Measurements from ENCODE around the gene ZC3H4.
"Not testable (repeated sequence)": the region's sequence is repeated elsewhere in the genome, so short reads cannot be mapped to it uniquely, and the experiment has no call there.

ZC3H4 gene

DNA sequence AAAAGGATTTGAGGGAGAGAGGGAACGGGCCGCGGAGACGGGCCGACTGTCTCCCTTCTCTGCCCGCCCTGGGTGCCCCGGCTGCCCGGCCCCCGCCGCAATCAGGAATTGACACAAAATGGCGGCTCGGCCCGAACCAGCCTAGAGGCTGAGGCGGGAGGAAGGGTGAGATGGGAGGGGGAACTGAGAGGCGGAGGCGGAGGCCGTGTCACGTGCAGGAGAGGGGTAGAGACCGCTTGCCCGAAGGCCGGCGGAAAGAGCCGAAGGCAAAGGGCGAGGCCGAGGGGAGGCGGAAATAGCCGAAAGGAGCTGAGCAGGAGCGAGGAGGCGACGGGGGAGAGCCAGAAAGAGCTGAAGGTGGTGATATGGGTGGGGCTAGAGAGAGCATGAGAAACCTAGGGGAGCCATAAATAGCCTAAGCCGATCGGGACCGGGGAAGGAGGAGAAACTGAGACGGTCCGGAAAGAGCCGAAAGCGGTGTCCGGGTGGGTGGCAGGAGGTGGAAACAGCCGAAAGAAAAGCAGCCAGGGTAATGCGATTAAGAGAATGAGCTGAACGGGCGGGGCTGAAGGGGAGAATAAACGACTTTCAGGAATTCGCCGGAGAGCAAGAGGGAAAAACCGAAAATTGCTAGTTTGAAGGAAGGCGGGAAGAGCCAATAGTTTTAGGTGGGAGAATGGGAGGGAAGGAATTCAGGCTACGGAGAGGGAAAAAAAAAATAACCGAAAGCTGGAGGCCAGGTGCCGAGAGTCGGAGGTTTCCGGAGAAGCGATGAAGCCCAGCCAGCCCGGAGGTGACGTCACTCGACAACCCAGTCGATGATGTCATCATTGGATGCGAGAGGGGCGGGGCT, at the start of gene ZC3H4:
Gene ZC3H4, minus strand, starts transcription at position 780 of the 853 bp plus-strand sequence. CDS start 1,192 bp downstream, outside the sequence.
- DNase-seq (ENCODE audit: low read depth, low spot score) = peak; percentile 99

DNA sequence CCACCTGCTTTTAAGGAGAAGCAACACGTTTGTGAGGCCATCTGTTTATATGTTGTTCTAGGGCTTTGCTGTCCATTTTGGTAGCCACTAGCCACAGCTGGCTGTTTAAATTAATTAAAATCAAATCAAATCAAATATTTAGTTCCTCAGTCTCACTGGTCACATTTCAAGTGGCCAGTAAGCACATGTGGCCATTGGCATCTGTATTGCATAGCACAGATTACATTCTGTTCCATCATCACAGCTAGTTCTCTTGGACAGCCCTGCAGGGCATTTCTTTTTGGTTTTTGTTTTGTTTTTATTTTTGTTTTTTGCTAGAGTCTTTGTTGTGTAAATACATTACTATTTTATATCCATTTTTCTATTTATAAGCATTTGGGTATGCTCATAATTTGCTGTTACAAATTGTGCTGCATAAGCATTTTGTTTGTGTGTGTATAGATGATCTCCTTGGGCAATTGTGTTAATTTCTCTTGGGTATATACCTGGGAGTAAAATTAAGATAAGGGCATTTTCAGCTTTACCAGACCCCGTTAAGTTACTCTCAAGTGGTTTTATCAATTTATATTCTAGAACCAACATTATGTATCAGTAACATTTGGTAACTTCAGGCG, 48.4 kb upstream of the ZC3H4 start:
- no peak for DNase-seq (ENCODE audit: low read depth, low spot score)

DNA sequence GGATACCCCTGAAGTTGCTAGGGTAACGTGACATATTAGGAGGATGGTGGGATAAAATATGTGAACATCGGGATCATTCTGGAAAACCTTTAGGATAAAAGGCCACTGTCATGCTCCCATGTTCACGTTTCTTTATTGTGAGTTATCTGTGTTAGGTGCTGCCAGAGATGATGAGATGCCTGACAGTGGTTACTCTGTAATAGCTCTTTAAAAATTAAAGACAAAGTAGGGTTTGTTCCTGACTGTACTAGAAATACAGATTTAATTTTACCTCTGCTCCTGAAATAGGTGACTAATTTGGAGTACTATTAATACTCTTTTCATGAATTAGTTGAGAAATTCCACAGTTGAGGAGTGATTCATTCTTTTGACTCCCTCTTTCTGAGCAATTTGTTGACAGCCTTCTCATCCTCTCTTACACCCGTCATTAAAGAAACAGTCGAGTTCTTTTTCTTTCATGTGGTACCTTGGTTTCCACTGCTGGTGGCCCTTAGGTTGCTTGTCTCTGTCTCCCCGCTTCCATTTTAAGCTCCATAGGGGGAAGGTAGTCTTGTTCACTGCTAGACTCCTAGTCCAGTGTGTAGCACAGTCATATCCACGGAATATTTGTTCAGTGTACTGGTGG, 45.4 kb upstream of the ZC3H4 start:
- DNase-seq (ENCODE audit: low read depth, low spot score) = no peak

DNA sequence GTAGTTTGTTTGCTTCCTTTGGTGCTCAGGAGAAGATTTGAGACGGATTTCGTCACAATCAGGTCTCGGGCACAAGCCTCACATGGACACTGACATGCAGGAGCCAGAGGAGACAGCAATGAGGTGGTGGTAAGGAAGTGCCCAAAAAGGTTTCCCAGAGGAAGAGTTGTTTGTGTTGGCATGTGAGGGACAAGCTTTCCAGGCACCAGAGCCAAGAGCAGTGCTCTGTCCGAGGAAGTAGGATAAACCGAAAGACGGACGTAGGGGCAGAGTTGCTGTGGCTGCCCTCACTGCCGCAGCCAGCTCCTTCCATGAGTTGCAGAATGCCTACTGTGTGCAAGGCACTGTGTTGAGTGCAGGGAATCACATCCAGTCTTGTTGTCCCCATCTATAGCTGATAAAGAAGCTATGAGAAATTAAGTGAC, 44.8 kb upstream of the ZC3H4 start:
- DNase-seq (ENCODE audit: low read depth, low spot score) = no peak

DNA sequence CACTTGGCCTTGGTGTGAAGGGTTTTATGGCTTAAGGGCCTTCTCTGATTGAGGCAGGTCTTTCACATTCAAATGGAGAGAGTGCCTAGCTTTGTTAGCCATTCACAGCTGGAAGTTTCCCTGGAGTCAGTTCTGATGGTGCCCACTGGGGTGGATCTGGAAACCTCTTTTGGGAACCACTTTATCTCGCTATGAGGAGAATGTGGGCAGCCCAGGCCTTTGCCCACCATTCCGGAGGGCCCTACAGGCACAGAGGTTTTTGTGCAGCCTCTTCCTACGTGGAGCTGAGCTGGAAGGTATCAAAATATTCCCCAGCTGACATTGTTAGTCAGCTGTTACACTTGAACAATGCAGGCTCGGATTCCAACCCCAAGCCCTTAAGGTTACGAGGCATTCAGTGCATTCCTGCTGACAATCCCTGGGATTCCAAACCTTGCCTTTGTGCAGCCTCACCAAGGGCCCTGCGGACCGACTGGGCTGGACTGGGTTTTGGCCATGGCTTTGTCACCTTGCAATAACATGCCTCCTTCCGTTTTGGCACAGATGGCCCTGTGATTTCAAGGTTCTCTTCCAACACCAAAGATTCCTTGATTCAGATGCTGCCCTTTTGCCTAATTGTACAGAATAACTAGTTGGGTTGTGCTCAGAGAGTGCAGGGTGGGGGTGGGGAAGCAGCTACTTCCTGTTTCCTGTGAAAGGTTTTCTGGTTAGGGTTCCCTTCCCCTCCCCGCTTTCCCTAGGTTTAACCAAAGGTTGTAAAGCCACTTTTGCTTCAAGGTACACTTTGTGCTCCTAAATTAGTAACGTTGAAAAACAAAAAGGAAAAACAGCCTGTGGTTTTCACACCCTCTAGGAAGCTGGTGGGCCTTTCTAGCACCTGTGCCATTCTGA, 44.1 kb upstream of the ZC3H4 start:
- peak; percentile 18 for DNase-seq (ENCODE audit: low read depth, low spot score)

DNA sequence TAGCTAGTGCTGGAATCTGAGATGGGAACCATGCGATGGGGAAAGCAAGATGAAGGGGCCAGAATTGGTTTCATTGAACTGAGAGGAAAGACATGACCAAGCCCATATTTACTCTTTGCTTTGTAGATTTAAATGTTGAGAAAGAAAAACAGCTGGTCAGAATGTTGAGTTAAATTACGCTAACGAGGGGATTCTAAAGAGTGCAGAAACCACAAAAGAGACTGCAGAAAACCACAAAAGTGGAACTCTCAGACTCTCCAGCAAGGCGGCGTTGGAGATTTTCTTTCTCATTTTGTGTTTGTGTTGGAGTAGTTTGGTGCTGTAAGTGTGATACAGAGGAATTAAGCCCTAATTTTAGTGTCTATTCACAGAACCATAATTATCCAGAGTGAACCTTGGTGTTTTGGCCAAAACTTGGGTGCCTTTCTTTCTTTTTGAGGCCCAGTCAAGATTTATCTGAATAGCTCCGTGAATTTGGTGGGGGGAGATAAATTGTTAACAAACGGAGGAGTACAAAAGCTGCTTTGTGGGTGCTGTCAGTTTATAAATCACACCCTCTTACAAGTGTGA, 43.4 kb upstream of the ZC3H4 start:
- DNase-seq (ENCODE audit: low read depth, low spot score) = no peak

DNA sequence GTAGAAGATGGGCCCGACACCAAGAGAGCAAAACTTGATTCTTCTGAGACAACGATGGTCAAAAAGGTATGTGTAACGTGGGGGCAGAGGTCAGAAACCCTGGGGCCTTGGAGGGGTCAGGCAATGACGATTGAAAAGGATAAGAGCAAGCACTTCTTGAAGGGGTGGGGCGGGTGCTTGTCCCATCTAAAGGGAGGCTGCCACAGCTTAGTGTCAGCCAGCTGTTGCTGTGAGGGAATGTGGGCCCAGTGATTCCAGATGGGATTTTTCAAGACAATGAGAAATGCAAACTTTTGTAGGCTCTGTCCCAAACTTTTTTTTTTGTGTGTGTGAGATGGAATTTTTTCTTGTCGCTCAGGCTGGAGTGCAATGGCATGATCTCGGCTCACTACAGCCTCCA, 41.6 kb upstream of the ZC3H4 start:
- DNase-seq (ENCODE audit: low read depth, low spot score) = no peak

DNA sequence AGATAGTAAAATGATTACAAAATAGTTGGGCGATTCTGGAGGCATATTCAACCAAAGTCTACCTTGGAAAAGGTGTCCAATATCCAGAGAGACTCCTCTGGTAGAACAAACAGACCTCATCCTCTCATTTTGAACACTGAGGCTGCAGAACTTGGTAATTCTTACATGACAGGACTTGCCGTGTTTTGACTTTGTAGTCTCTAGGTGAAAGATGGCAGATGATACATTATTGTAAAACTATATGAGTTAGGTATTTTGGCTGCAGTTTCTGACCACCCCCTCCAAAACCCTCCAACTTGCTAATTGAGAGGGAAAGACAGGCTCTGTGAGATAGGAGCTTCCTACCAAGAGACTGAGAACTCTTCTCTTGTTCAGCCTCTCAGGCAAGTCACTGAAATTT, 39.7 kb upstream of the ZC3H4 start:
- DNase-seq (ENCODE audit: low read depth, low spot score) = no peak

DNA sequence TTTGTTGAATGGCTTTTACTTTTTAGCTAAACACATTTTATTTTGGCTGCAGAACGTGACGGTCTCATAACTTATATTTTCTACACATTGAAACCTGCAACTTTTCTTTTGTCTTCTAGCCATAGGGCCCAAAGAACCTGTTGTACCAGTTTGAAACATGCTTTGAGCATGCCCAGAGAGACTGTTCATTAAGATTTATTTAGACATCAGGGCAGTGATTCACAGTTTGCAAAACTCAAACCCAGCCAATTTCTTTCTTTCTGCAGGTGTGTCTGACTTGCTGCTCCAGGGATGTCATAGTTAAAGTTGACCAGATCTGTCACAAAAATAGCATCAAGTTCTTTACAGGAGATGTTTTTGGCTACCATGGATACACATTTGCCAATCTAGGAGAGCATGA, 39.1 kb upstream of the ZC3H4 start:
- no peak for DNase-seq (ENCODE audit: low read depth, low spot score)

DNA sequence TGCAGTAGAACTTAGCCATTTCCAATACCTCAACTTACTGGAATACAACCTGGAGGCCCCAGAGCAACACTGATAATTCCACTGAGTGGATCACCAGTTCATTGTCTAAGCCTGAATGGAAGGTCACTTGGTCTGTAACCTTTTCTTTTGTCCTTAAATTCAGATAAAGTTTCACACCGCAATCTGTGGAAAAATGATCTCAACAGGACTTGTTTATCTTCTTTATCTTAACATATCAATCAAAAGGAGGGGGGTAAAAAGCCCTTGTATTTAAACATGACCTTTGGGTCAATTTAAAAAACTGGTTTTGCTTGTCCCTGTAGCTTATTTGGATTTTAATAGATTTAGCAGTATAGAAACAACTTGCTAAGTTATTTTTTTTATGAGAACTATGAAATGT, 38.6 kb upstream of the ZC3H4 start:
- DNase-seq (ENCODE audit: low read depth, low spot score) = no peak

DNA sequence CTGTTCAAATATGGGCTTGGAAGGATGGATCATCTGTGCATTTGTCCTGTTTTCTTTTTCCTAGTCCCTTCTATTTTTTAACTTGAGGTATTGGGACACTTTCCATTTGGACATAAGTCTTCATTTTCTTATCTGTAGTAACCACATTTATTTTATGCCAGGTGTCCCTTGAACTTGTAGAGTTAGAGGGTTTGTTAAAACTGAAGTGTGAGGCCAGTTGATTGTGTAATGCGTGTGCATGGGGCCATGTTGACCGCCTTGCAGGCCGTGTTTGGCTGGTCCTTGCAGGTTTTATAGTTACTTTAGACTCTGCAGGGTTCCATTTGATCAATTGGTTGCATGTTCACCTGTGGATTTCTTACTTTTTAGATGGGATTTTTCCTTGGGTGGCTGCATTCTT, 38.1 kb upstream of the ZC3H4 start:
- DNase-seq (ENCODE audit: low read depth, low spot score) = no peak

DNA sequence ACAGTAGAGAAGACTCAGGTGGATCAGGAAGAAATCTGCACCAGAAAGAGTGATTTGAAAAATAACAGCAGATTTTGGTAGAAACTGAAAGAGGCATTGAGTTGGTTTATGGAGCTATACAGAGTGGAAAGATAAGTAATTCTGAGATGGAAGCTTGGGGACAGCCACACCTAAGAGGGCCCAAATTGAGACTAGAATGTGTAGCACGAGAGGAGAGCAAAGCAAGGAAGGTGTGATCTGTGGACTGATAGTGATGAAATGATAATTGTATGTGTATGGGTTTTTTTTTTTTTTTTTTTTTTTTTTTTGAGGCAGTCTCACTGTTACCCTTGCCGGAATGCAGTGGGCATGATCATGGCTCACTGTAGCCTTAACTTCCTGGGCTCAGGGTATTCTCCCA, 33.3 kb upstream of the ZC3H4 start:
- DNase-seq (ENCODE audit: low read depth, low spot score) = no peak

DNA sequence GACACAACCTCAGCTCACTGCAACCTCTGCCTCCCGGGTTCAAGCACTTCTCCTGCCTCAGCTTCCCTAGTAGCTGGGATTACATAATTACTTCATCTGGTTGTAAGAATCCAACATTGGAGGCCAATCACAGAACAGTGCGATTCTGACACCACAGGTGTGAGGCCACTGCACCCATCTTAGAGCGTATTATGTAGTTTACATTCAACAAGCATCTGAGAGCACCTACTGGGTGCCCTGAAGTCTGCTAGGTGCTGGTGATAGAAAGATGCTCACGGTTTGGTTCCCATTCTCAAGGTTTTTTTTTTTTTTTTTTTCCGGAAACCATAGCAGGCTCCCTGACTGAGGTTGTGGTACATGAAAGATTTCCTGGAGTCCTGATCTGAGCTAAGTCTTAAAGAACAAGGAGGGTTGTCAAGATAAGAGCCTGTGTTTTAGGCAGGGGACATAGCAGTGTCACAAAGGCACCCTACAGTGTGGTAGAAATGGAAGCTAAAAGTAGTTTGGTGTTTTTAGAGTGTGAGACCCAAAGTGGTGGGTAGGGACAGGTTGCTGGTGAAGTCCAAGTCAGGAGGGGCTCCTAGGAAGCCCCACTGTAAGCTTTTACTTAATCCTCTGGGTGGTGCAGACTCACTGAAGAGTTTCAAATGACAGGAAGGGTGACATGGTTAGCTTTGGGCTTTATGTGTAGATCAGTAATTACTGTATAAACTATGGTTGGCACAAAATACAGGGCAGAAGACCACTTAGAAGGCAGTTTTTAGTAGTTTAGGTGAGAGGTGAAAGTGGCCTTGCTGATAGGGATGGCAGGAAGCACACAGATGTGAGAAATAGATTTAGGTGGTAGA, 32.3 kb upstream of the ZC3H4 start:
- DNase-seq (ENCODE audit: low read depth, low spot score) = no peak

DNA sequence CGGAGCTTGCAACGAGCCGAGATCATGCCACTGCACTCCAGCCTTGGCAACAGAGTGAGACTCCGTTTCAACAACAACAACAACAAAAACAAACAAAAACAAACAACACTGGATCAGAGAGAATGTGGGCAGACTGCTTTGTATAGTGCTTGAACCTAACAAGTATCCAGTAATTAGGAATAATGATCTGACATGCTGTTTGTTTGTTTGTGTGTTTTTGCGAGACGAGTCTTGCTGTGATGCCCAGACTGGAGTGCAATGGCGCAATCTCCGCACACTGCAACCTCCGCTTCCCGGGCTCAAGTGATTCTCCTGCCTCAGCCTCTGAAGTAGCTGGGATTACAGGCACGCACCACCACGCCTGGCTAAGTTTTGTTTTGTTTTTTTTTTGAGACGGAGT, 31.1 kb upstream of the ZC3H4 start:
- no peak for DNase-seq (ENCODE audit: low read depth, low spot score)

DNA sequence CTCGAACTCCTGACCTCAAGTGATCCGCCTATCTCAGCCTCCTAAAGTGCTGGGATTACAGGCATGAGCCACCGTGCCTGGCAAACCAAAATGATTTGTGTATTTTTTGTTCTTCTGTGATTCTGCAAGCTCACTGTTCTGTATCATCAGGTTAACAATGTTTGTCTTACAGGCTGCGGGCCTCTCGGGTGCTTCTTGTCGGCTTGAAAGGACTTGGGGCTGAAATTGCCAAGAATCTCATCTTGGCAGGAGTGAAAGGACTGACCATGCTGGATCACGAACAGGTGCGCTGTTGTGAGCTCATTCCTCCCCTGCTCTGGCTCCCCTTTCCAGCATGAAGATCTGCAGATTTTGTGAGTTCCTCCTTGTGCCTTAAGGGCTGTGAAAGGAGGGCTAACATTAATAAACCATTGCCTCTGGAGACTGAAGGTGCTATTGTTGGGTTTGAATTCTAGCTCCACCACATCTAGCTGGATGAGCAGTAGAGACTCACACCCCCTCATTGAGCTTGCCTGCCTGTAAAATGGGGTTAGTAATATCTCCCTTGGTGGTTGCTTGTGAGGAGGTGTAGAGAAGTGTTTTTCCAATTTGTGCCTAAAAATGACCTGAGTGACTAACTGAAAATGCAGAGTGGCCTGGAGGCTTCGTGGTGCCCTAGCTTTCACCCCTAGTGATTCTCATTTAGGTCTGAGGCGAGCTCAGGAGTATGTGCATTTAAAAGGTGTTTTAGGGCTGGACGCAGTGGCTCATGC, 29.9 kb upstream of the ZC3H4 start:
- no peak for DNase-seq (ENCODE audit: low read depth, low spot score)

DNA sequence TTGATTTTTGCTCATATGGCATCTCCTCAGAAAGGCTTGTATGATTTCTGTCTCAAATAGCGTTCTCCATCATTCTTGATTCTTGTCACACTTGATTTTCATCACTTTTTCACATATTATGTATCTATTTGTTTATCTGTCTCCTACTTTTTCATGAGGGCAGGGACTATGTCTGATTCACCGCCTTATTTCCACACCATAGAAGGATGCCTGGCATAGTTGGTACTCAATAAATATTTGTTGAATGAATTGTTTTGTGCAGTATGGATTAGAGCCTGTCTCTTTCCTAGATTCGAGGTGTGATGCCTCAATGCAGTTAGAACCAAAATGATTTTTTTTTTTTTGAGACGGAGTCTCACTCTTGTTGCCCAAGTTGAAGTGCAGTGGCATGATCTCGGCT, 29.2 kb upstream of the ZC3H4 start:
- DNase-seq (ENCODE audit: low read depth, low spot score) = no peak

DNA sequence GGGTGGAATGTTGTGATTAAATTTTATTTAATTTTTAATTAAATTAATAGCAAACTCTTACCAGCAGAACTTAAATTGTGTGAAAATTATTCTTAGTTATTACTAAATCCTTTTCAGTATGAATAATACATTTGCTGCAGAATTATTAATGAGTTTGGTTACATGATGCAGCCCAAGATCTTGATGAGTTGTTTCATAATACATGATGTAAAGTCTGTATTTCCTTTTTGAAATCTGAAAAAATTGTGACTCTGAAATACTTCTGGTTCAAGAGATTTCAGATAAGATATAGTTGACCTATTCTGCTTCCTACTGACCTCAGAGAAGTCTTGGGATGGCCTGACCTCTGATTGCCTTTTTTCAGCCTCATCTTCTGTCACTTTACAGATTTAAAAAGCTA, 28.1 kb upstream of the ZC3H4 start:
- DNase-seq (ENCODE audit: low read depth, low spot score) = no peak

DNA sequence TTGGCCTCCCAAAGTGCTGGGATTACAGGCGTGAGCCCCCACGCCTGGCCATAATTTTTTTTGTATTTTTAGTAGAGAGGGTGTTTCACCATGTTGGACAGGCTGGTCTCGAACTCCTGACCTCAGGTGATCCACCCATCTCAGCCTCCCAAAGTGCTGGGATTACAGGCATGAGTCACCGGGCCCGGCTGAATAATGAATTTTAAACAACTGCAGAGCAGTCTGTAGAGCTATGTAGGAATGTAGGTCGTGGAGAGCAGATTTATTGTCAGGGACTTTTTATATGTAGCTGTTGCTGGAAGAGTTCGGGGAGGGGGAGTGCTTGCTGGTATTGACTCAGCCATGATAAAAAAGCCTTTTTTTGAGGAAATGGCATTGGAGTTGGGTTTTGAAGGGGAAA, 27.7 kb upstream of the ZC3H4 start:
- not testable (repeated sequence) for DNase-seq (ENCODE audit: low read depth, low spot score)

DNA sequence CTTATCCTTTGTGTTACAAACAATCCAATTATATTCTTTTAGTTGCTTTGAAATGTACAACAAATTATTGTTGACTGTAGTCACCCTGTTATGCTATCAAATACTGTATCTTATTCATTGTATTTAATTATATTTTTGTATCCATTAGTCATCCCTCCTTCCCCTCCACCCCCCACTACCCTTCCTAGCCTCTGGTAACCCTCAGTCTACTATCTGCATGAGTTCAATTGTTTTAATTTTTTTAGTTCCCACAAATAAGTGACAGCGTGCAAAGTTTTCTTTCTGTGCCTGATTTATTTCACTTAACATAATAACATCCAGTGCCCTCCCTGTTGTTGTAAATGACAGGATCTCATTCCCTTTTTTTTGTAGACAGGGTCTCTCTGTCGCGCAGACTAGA, 21.6 kb upstream of the ZC3H4 start:
- no peak for DNase-seq (ENCODE audit: low read depth, low spot score)

DNA sequence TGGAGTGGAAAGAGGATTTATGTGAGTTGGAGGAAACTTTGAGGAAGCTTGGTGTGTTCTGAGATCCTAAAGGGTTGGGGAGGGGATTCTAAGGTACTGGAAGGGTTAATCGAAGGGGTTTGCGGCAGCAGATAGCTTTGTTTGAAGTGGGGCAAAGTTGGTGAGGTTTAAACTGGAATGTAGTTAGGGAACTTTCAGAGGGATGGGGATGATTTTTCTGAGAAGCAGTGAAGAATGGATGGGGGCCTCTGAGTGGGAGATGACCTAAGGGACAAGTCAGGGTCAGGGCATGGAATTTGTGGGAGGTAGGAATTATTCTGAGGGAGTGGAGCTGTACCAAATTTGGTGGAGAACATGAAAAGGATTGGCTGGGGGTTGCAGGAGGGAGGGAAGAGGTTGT, 21.0 kb upstream of the ZC3H4 start:
- DNase-seq (ENCODE audit: low read depth, low spot score) = no peak

Data from activated CD4-positive, CD25-positive, alpha-beta regulatory T cell treated with anti-CD3 and anti-CD28 coated beads, Interleukin-2, amount 50 U/mL, for 16 hours (primary cell).